Activated T-helper 2 cell treated with anti-CD3 and anti-CD28 coated beads, Interferon-gamma antibody, Interleukin-2, Interleukin-4, amounts not matched to agents 10 μg/mL and 5 μg/mL and 100 μg/mL, durations not matched to agents 14 hours and 24 hours and 36 hours (primary cell): ENCODE measurements around the gene FAM120B. TPM values are rescaled to one million over a fixed set of nuclear protein-coding genes. Genes with fewer than 3 reads are reported as not detected.

Experiments used
- DNase-seq: peaks from one replicate; pipeline ENCODE4 v3.0.0; 2021; ENCODE audit warnings: low spot score
- H3K27ac Mint-ChIP-seq: one replicate; pipeline ENCODE4 v1.8.0; 2021; ENCODE audit warnings: mixed read lengths
- H3K27me3 Mint-ChIP-seq: one replicate; pipeline ENCODE4 v1.8.0; 2021; ENCODE audit warnings: low read depth, mixed read lengths
- H3K36me3 Mint-ChIP-seq: one replicate; pipeline ENCODE4 v1.8.0; 2021; ENCODE audit warnings: low read depth, mixed read lengths
- H3K4me1 Mint-ChIP-seq: one replicate; pipeline ENCODE4 v1.8.0; 2021; ENCODE audit warnings: low read depth, mixed read lengths
- H3K4me3 Mint-ChIP-seq: one replicate; pipeline ENCODE4 v1.8.0; 2021; ENCODE audit warnings: low read depth, mild to moderate bottlenecking, moderate library complexity, mixed read lengths
- H3K9me3 Mint-ChIP-seq: one replicate; pipeline ENCODE4 v1.8.0; 2021; ENCODE audit warnings: mixed read lengths
- intact Hi-C: fragments of 100-400 bp; cut with micrococcal nuclease; formaldehyde crosslinking; loops from one replicate; pipeline ENCODE4 v1.15.1; 2023
- total RNA-seq: library from RNA; stranded (reverse); gene quantifications from 2 replicates; pipeline ENCODE4 v1.2.3, GENCODE V29; 2022

FAM120B gene
- total RNA-seq, 1 donor from 2014 or later = 21.8 TPM

DNA sequence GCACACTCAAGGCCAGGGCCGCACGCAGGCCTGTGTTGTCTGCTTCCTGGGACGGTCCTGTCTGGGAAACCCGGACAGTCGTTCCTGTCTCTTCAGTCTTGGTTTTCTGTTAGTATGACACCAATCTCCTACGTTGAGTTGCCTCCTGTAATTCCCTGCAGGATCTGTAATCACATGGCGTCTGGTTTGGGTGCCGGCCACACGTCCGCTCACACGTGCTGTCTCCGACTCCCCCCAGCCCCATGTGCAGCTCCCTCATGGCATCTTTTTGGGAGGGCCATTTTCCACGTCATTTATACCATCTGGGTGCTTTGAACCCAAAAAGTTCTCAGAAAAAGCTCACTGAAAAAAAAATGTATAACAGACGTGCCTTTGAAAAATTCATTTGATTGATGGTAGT lies 38.9 kb upstream of the FAM120B start:
- H3K27me3 Mint-ChIP-seq = peaks cover 50% of the 10 kb centered on the region
- H3K27ac Mint-ChIP-seq = no peak overlapping the region
- peaks cover 9% of the 10 kb centered on the region for H3K4me1 Mint-ChIP-seq

DNA sequence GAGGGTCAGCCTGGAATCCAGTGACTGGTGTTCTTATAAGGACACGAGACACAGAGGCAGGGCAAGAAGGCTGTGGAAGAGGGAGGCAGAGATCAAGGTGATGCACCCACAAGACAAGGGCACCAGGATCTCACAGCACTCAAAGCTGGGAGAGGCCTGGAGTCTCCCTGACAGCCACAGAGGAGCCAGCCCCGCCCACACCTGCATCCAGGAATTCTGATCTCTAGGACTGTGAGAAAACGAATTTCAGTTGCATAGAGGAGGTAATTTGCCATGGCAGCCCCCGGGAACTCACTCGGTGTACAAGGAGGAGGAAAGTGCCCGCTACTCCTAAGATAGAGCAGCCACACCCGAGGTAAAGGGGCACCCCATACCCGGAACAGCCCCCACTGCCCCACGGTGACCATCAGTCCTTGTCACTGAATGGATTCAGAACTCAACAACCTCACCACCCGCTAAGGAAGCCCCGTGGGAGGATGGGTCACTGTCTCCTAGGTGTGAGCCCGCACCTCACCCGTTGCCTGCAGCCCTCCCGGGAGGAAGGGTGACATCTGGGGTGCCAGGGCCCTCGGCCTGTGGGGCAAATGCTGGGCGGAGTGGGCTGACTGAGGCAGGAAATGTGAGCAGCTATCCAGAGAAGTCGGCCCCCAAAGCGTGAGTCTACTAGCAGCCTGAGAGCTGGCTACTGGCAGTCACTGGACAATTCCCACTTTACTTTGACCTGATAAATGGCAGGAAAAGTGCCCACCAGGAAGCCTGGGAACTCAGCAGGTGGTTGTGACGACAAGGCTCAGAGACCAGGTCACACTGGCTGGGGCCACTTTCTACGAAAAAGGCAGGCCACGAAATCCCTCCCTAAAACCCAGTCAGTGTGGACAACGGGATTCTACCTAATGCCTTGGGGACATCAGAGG lies 38.1 kb upstream of the FAM120B start:
- Mint-ChIP-seq H3K27ac (no peak overlapping the region), H3K9me3 (no peaks in the 10 kb centered on the region), H3K4me3 (no peak overlapping the region), H3K4me1 (peaks cover 9% of the 10 kb centered on the region), H3K36me3 (no peaks in the 10 kb centered on the region), H3K27me3 (peaks cover 50% of the 10 kb centered on the region)
- intact Hi-C loops = no loop called here
- DNase-seq = no peak

More for the DNA sequence above, 38.9 kb upstream of the FAM120B start:
- Mint-ChIP-seq H3K36me3 (no peaks in the 10 kb centered on the region), H3K9me3 (no peaks in the 10 kb centered on the region), H3K4me3 (no peak overlapping the region)
- intact Hi-C loops = no loop called here
- DNase-seq = no peak

DNA sequence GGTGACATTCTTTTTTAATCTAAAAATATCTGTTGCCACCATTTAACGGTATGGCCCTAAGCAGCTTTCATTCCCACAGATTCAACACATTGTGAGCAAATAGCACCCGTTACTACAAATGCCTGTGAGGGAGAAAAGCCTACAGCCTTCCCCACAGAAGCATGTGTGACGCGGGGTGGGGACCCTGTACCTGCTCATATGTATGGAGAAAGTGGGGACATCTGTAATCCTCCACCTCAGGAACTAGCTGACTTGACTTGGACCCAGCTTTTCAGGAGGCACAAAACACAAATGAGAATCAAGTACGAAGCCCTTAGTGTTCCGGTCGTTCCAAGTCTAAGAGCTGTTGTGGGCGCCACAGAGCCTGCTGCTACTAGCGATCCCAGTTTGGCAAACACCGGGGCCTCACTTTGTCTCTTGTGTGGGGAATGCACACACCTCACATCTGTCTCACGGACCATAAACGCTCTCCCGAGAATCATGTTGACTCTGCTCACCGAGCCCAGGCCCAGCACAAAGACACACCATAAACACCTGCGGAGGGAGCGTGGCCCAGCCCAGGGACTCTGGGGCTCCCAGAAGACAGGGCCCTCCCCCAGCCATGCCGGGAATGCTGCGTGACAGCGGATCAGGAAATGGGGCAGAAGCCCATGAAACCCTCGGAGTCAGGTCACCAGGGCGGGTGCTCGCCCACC lies 37.3 kb upstream of the FAM120B start:
- H3K4me1 Mint-ChIP-seq = peaks cover 9% of the 10 kb centered on the region
- H3K27me3 Mint-ChIP-seq = peaks cover 51% of the 10 kb centered on the region
- H3K36me3 Mint-ChIP-seq = no peaks in the 10 kb centered on the region
- H3K27ac Mint-ChIP-seq = no peak overlapping the region
- intact Hi-C loops = no loop called here
- no peaks in the 10 kb centered on the region for H3K9me3 Mint-ChIP-seq
- no peak overlapping the region for H3K4me3 Mint-ChIP-seq
- no peak for DNase-seq

DNA sequence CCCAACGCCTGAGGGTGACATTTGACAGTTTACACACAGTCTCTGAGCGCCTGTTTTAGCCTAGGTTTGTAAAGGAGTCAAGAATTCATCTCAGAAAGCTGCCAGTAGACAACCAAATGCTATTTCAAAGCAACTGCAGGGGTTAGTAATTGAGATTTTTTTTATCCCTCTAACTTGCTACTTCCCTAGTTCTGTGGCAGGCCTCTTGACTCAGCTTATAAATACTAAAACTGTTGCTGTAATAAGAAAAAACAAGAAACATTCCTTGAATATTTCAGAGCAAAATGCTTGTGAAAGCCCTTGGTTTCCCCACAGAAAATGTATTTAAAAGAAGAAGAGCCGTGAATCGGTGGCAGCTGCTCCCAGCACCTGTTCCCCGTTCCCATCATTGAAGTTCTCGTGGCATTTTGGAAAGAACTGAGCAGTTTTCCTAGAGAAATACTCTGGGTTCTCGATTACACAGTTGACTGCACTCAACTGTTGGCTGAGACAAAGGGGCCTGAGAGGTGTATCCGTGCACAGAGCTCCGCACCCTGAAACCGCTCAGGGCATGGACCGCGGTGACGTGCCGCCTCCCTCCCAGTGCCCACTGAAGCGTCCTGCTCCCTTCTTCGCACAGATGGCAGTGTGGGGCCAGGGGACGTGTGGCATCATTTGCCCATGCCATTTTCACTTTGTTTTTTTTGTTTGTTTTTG lies 36.6 kb upstream of the FAM120B start:
- H3K27ac Mint-ChIP-seq = no peak overlapping the region
- intact Hi-C loops = no loop called here
- H3K36me3 Mint-ChIP-seq = no peaks in the 10 kb centered on the region
- H3K9me3 Mint-ChIP-seq = no peaks in the 10 kb centered on the region
- H3K4me3 Mint-ChIP-seq = no peak overlapping the region
- DNase-seq = no peak
- peaks cover 55% of the 10 kb centered on the region for H3K27me3 Mint-ChIP-seq
- peaks cover 9% of the 10 kb centered on the region for H3K4me1 Mint-ChIP-seq

DNA sequence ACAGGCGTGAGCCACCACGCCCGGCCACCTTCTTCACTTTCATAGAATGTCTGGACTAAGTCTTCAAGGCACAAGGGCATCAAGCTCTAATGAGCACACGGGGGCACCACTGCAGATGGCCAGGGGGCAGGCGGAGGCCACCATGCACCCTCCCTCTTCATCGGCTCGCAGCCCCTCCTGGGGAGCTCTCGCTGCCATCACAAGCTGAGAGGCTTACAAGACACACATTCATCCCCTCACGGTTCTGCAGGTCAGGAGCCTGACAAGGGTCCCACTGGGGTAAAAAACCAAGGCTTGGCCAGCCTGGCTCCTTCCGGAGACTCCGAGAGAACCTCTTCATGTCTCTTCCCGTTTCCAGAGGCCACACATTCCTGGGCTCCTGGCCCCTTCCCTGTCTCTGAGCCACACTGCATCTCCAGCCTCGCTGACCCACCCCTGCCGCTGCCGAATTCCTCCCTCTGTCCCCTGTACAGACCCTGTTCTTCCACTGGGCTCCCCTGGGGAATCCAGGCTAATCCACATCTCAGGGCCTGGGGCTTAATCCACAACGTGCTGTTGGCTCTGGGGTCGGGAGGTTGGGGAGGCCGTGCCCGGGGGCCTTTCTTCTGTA lies 35.5 kb upstream of the FAM120B start:
- intact Hi-C loops = no loop called here
- Mint-ChIP-seq H3K36me3 (no peaks in the 10 kb centered on the region), H3K27me3 (peaks cover 57% of the 10 kb centered on the region), H3K4me1 (peaks cover 9% of the 10 kb centered on the region), H3K9me3 (no peaks in the 10 kb centered on the region), H3K4me3 (no peak overlapping the region), H3K27ac (no peak overlapping the region)
- no peak for DNase-seq

DNA sequence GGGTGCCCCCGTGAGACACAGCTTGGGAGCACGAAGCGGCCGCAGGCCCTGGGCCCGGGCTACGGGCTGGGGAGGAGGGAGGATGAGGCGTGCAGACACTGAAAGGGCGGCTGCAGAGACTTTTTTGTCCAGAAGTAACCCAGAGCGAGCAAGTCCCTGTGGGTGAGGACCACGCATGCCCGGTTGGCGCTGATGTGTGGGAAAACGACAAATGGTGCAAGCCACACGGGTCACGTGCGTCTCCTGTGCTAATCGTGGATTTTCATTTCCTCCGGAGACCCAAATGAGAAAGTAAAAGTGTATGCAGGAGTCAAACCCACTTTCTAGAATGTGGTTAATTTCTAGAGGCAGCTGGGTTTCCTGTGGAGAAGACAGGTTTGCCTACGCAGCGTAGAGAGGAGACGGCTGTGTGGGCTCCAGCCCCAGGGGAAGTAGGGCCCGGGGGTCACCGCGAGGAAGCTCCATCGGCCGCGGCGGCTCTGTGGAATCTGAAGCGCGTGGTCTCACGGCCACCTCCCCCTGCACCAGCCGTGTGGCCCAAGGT lies 34.7 kb upstream of the FAM120B start:
- peaks cover 9% of the 10 kb centered on the region for H3K4me1 Mint-ChIP-seq
- peaks cover 59% of the 10 kb centered on the region for H3K27me3 Mint-ChIP-seq
- no peaks in the 10 kb centered on the region for H3K36me3 Mint-ChIP-seq
- H3K27ac Mint-ChIP-seq = no peak overlapping the region
- peak; percentile 72 for DNase-seq
- H3K9me3 Mint-ChIP-seq = no peaks in the 10 kb centered on the region
- H3K4me3 Mint-ChIP-seq = peak overlapping the region; percentile 52
- intact Hi-C loops = no loop called here

DNA sequence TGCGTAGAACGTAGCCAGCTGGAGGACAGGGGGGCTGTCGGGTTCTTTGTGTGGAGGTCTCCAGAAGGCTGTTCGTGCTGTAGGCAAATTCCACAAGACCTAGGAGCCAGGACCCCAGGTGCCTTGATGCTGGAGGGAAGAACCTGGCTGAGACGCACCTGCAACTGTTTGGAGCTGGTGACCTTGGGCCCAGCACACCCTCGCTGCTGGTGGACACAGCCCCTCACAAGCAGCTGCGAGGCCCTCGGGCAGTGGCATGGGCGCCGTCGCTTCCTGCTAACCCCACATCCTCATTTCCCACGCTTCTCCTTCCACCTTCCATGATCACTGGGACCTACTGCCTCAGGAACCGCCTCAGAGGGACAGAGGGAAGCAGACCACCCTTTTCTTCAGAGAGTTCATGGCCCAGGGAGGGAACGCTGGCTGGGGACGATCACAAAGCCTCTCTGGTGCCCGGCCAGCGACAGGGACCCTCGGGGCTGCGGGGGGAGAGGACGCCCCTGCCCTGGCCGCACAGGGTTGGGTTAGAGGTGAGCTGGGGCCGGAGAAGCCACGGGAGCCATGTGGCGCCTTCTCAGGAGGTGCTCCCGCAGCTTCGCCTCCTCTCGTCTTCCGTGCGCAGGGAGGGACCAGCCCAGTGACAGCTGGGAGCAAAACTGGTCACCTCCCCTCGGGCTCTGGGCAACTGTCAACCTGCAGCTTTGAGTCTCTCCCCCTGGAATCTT lies 34.1 kb upstream of the FAM120B start:
- Mint-ChIP-seq H3K4me1 (peaks cover 9% of the 10 kb centered on the region), H3K36me3 (no peaks in the 10 kb centered on the region), H3K27me3 (peaks cover 63% of the 10 kb centered on the region), H3K9me3 (no peaks in the 10 kb centered on the region), H3K4me3 (peak overlapping the region; percentile 52), H3K27ac (no peak overlapping the region)
- DNase-seq = no peak
- intact Hi-C loops = no loop called here

DNA sequence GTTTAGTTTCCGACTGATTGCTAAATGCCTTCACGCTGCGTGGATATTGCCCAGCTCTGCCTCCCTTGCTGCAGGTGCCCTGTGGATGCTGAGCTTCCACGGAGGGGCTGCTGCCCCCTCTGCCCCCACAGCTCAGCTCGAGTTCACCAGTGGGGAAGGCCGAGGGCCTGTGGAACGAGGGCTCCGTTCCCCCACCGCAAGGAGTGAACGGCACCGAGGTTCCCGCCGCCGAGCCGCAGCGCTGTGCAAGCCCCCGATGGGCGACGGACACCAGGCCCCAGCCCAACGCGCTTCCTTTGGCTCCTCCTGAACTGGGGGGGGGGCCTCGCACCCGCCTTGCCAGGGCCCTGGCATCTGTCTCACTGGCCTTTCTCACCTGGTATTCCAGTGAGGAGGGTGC lies 33.4 kb upstream of the FAM120B start:
- Mint-ChIP-seq H3K4me3 (peak overlapping the region; percentile 13), H3K9me3 (no peaks in the 10 kb centered on the region), H3K36me3 (no peaks in the 10 kb centered on the region), H3K4me1 (peaks cover 9% of the 10 kb centered on the region), H3K27ac (no peak overlapping the region), H3K27me3 (peaks cover 60% of the 10 kb centered on the region)
- intact Hi-C loops = no loop called here
- DNase-seq = no peak

DNA sequence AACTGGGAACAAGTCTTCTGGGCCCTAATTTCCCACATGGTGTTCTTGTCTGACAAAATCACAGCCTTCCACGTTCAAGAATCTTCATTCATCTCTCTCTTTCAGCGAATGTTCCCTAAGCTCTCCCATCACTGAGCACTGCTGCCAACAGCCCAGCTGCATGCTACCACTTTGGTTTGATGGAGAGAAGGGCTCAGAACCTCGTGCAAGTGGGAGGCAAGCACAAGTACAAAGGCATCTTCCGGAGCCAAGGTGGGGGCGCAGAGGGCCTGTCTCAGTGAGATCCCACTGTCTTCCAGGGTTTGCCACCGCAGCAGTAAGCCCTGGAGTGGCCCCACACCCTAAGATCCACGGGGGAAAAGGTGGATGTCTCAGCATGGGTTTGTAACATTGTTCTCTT lies 32.9 kb upstream of the FAM120B start:
- intact Hi-C loops = no loop called here
- no peaks in the 10 kb centered on the region for H3K36me3 Mint-ChIP-seq
- DNase-seq = no peak
- H3K27ac Mint-ChIP-seq = no peak overlapping the region
- no peak overlapping the region for H3K4me3 Mint-ChIP-seq
- peaks cover 59% of the 10 kb centered on the region for H3K27me3 Mint-ChIP-seq
- peaks cover 12% of the 10 kb centered on the region for H3K4me1 Mint-ChIP-seq
- no peaks in the 10 kb centered on the region for H3K9me3 Mint-ChIP-seq

DNA sequence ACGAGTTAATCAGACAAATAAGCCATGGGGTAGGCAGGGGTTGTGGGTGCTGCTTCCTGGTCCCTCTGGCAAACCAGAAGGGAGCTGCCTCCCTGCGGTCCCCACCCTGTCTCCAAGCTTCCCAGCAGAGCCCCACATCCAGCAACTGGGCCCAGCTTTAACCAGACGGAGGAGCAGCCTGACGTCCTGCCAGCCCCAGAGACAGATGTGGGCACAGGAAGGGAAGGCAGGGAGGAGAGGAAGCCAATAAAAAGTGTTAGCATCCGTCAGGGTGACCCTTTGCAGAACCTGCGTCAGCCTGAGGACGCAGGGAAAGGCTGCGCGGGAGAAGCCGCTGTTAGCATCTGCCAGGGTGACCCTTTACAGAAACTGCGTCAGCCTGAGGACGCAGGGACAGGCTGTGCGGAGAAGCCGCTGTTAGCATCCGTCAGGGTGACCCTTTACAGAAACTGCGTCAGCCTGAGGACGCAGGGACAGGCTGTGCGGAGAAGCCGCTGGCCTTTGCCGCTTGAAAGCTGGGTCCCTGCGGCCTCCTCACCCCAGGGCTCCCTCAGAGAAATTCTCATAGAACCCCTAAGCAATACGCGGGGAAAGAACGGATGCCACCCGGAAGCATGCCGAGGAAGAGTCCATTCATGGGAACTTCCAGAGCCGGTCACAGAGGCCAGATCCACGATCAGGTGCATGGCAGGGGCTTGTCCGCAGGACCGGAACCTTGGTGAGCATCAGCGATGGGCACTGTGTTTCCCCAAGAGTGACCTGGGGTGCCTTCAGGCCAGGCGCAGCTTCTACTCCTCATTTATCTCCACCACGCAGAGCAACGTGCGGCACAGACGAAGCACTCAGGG lies 31.6 kb upstream of the FAM120B start:
- peaks cover 62% of the 10 kb centered on the region for H3K27me3 Mint-ChIP-seq
- H3K27ac Mint-ChIP-seq = no peak overlapping the region
- peaks cover 16% of the 10 kb centered on the region for H3K4me1 Mint-ChIP-seq
- intact Hi-C loops = no loop called here
- no peaks in the 10 kb centered on the region for H3K36me3 Mint-ChIP-seq
- DNase-seq = no peak
- no peak overlapping the region for H3K4me3 Mint-ChIP-seq
- no peaks in the 10 kb centered on the region for H3K9me3 Mint-ChIP-seq

DNA sequence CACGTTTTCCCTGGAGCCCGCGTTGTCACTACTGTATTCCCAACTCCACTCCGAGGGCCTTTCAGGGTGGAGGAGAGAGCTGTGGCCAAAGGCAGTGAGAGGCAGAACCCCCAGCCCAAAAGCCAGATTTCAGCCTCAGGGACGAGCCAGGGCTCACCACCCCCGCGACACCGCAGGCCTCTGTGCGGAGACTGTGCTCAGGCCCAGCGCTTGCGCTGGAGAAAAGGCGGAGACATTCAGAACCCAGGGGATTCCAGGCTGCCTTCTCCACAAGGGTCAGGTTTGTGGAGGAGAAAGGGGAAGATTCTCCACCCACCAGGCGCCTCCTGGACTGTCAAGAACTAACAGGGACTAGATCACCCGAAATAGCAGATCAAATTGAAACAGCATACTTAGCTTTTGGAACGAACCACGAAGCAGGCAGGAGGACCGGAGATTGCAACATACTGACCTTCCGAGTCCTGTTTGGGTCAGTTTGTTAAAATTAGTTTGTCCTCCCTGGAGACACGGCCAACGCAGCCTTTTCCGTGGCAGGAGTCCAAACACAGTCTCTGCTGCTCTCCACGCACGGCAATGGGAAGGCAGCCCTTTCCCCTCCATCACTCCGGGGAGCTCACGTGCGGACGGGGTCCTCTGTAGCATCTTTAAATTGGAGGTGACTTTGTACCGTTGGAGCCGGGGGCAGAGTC lies 30.0 kb upstream of the FAM120B start:
- intact Hi-C loops = no loop called here
- no peak overlapping the region for H3K4me3 Mint-ChIP-seq

More for the DNA sequence above, 30.0 kb upstream of the FAM120B start:
- H3K36me3 Mint-ChIP-seq = no peaks in the 10 kb centered on the region
- H3K27me3 Mint-ChIP-seq = peaks cover 57% of the 10 kb centered on the region
- no peak overlapping the region for H3K27ac Mint-ChIP-seq
- no peak for DNase-seq
- no peaks in the 10 kb centered on the region for H3K9me3 Mint-ChIP-seq
- H3K4me1 Mint-ChIP-seq = peaks cover 14% of the 10 kb centered on the region
